Ovary (tissue), 9 donors: ENCODE measurements around the gene HUNK. TPM values are rescaled to one million over a fixed set of nuclear protein-coding genes. Genes with fewer than 3 reads are reported as not detected.
A peak's percentile ranks its signal among the peaks of the same experiment; 100 is the strongest.

ENCODE experiments used
- DNase-seq, 5 donors: peaks; one replicate each; pipeline ENCODE4 v3.0.0-alpha.2; 2019 to 2020
- H3K27ac ChIP-seq, 2 donors: fragments of 200-600 bp; one replicate each; pipeline versions ENCODE4 v1.5.1 to v1.8.0; 2019 to 2022
- H3K27me3 ChIP-seq: fragments of 200-600 bp; one replicate; pipeline ENCODE4 v1.8.0; 2022
- H3K36me3 ChIP-seq: fragments of 200-600 bp; sonication (generic); one replicate; pipeline ENCODE4 v1.5.1; 2019
- H3K4me1 ChIP-seq: one replicate; pipeline ENCODE4 v1.8.1; 2013; ENCODE audit warnings: mild to moderate bottlenecking, moderate library complexity; ENCODE audit not compliant: insufficient read depth
- H3K4me3 ChIP-seq: fragments of 200-600 bp; sonication (generic); one replicate; pipeline ENCODE4 v1.5.1; 2017
- H3K9me3 ChIP-seq, 2 donors: fragments of 200-600 bp in 1 of 2; sonication (generic) in 1 of 2; one replicate each; pipeline versions ENCODE4 v1.5.1 to v1.8.1; 2013 to 2019; ENCODE audit warnings: mild to moderate bottlenecking in 1 of 2, moderate library complexity in 1 of 2
- CTCF ChIP-seq, 3 donors: fragments of 450-650 bp in 2 of 3; fragments of 200-600 bp in 1 of 3; IDR thresholded peaks; one replicate each; pipeline versions ENCODE4 v1.5.1 to v1.8.0; 2016 to 2022; ENCODE audit warnings: antibody characterized with exemption in 3 of 3, mild to moderate bottlenecking in 1 of 3
- EP300 ChIP-seq: sonication (generic); formaldehyde crosslinking; IDR thresholded peaks from one replicate; pipeline ENCODE4 v1.6.1; 2017; ENCODE audit warnings: antibody characterized with exemption
- POLR2A ChIP-seq: fragments of 450-650 bp; IDR thresholded peaks from one replicate; pipeline ENCODE4 v1.6.1; 2017; ENCODE audit warnings: antibody characterized with exemption, mild to moderate bottlenecking, moderate library complexity
- WGBS, 3 donors: extraction: QIAGEN DNeasy Blood & Tissue Kit in 1 of 3; methylation state at CpG; one replicate each; pipeline versions ENCODE4 v1.1.5 to v1.1.7; 2013 to 2017; 5-methylcytosine and 5-hydroxymethylcytosine counted together
- intact Hi-C, 4 donors: fragments of 100-400 bp; cut with DNase I; formaldehyde crosslinking; loops; one replicate each; pipeline versions ENCODE4 v1.11.0 to v1.15.1; 2022 to 2023
- polyA plus RNA-seq, 2 donors: library from polyadenylated mRNA; stranded (reverse); fragments of 200-250 nt in 1 of 2; fragments of 350-450 nt in 1 of 2; fragmentation: Illumina TruSeq in 1 of 2; extraction: RNeasy Lipid Tissue Mini Kit (QIAGEN cat#74804) in 1 of 2; gene quantifications; one replicate each; pipeline ENCODE4 v1.2.3, GENCODE V29; 2013 to 2014
- total RNA-seq, 7 donors: library from RNA; depleted of rRNA in 2 of 7; stranded (reverse); fragments of >200 nt in 2 of 7; fragmentation: NEBNext Ultra II Directional in 3 of 7; extraction: Animal tissue kit (Norgen Biotek cat#: 25700) in 3 of 7; gene quantifications; one replicate each; pipeline versions ENCODE4 v1.1.0 to v1.2.4, GENCODE V29; 2016 to 2023
- donor health status: DM: no; HTN: no; CAD: no; lungs with moderate emphysema.
- donor health status: DM: no; HTN: no; CAD: no.
- donor health status: Bipolar disorder and iron deficiency.
- donor health status: DM: yes; HTN: yes; CAD: no.
- donor health status: DM: no; HTN: no; CAD: no.
- donor health status: DM: yes; HTN: yes; CAD: no.

Gene HUNK
- total and polyA plus RNA-seq, 9 donors: under 0.01 to 4.9 (median 1.6) TPM

GRCh38 chr21:32001390-32001789 is 128.6 kb downstream of the HUNK start:
- TF ChIP-seq EP300 (no peak), POLR2A (no peak), CTCF (IDR thresholded peaks at IDR 0.05) (no peak)
- Histone ChIP-seq H3K9me3 (no peaks in the 10 kb centered on the region), H3K27me3 (no peaks in the 10 kb centered on the region), H3K4me1 (no peaks in the 10 kb centered on the region), H3K36me3 (no peaks in the 10 kb centered on the region), H3K4me3 (no peak overlapping the region), H3K27ac (no peak overlapping the region)
- peak in 1 of 5 donors; percentile 27 for DNase-seq
- intact Hi-C loops: no loop called here
- WGBS, 3 donors: 50 to 74% (median 66%) methylated on average over 11 of the region's 11 CpGs

- H3K4me3 ChIP-seq: no peak overlapping the region
- H3K27me3 ChIP-seq: no peaks in the 10 kb centered on the region
- no peaks in the 10 kb centered on the region for H3K9me3 ChIP-seq
- 69 to 90% (median 76%) methylated on average over 2 of the region's 2 CpGs for WGBS, 3 donors
- H3K36me3 ChIP-seq: no peaks in the 10 kb centered on the region
- no peak for DNase-seq
- TF ChIP-seq CTCF (IDR thresholded peaks at IDR 0.05): no peak
- TF ChIP-seq EP300: no peak
- no peak for TF ChIP-seq POLR2A
- intact Hi-C loops: no loop called here
- no peak overlapping the region for H3K27ac ChIP-seq
- no peaks in the 10 kb centered on the region for H3K4me1 ChIP-seq
Observed at GRCh38 chr21:32003411-32003810, 130.6 kb downstream of the HUNK start.

GRCh38 chr21:32004291-32004690 is 131.5 kb downstream of the HUNK start:
- H3K27ac ChIP-seq: no peak overlapping the region
- TF ChIP-seq CTCF (IDR thresholded peaks at IDR 0.05) (no peak), EP300 (no peak), POLR2A (no peak)
- H3K4me1 ChIP-seq: no peaks in the 10 kb centered on the region
- no peaks in the 10 kb centered on the region for H3K9me3 ChIP-seq
- 88 to 94% (median 92%) methylated on average over 3 of the region's 3 CpGs for WGBS, 3 donors
- H3K27me3 ChIP-seq: no peaks in the 10 kb centered on the region
- H3K4me3 ChIP-seq: no peak overlapping the region
- intact Hi-C loops: no loop called here
- H3K36me3 ChIP-seq: no peaks in the 10 kb centered on the region
- DNase-seq: no peak

- TF ChIP-seq CTCF (IDR thresholded peaks at IDR 0.05): no peak
- no peak for TF ChIP-seq POLR2A
- no peak for TF ChIP-seq EP300
- Histone ChIP-seq H3K9me3 (no peaks in the 10 kb centered on the region), H3K4me3 (no peak overlapping the region), H3K27me3 (no peaks in the 10 kb centered on the region), H3K27ac (no peak overlapping the region), H3K36me3 (no peaks in the 10 kb centered on the region), H3K4me1 (no peaks in the 10 kb centered on the region)
- WGBS, 3 donors: 81 to 83% (median 83%) methylated on average over 5 of the region's 5 CpGs
- no peak for DNase-seq
- intact Hi-C loops: no loop called here
Observed at GRCh38 chr21:32007456-32007855, 134.6 kb downstream of the HUNK start.

GRCh38 chr21:32008714-32009113 is 135.9 kb downstream of the HUNK start:
- no peaks in the 10 kb centered on the region for H3K36me3 ChIP-seq
- H3K27ac ChIP-seq: no peak overlapping the region
- TF ChIP-seq EP300: no peak
- TF ChIP-seq POLR2A: no peak
- TF ChIP-seq CTCF (IDR thresholded peaks at IDR 0.05): no peak
- no peak overlapping the region for H3K4me3 ChIP-seq
- DNase-seq: no peak
- intact Hi-C loops: no loop called here
- 77 to 82% (median 78%) methylated on average over 2 of the region's 2 CpGs for WGBS, 3 donors
- no peaks in the 10 kb centered on the region for H3K27me3 ChIP-seq
- no peaks in the 10 kb centered on the region for H3K4me1 ChIP-seq
- H3K9me3 ChIP-seq: no peaks in the 10 kb centered on the region
